WTC11 (cell line): ENCODE measurements around the gene SPRED2. TPM values are rescaled to one million over a fixed set of nuclear protein-coding genes. Genes with fewer than 3 reads are reported as not detected.

ENCODE experiments used
- ATAC-seq: fragments of 200-7000 bp; cut with Tn5 transposase; 2 replicates; pipeline ENCODE4 v1.10.0; 2021; ENCODE audit warnings: mild to moderate bottlenecking, moderate library complexity
- CTCF ChIA-PET: fragments of 300-600 bp; sonication (Branson Sonifier 250); formaldehyde crosslinking; loops from one replicate; lab custom pipeline; 2021; ENCODE audit warnings: antibody characterized with exemption; lab: Charles Lee
- POLR2A ChIA-PET: fragments of 350-600 bp; sonication (Branson Sonifier 250); formaldehyde crosslinking; loops from one replicate; lab custom pipeline; 2021; ENCODE audit warnings: antibody characterized with exemption; lab: Charles Lee
- DNase-seq: peaks from one replicate; pipeline ENCODE4 v3.0.0; 2021; ENCODE audit warnings: low spot score
- H3K27ac Mint-ChIP-seq: 2 replicates; pipeline ENCODE4 v1.8.0; 2021; ENCODE audit warnings: mixed read lengths
- H3K27me3 Mint-ChIP-seq: 2 replicates; pipeline ENCODE4 v1.8.0; 2021; ENCODE audit warnings: low read depth, mild to moderate bottlenecking, moderate library complexity, mixed read lengths
- H3K36me3 Mint-ChIP-seq: 2 replicates; pipeline ENCODE4 v1.8.0; 2021; ENCODE audit warnings: mixed read lengths
- H3K4me1 Mint-ChIP-seq: 2 replicates; pipeline ENCODE4 v1.8.0; 2022; ENCODE audit warnings: mixed read lengths
- H3K4me3 Mint-ChIP-seq: 2 replicates; pipeline ENCODE4 v1.8.0; 2021; ENCODE audit warnings: mild to moderate bottlenecking, moderate library complexity, mixed read lengths
- H3K9me3 Mint-ChIP-seq: 2 replicates; pipeline ENCODE4 v1.8.0; 2021; ENCODE audit warnings: mixed read lengths
- CREB1 ChIP-seq: sonication (generic); formaldehyde crosslinking; IDR thresholded peaks from 2 replicates; pipeline ENCODE4 v1.8.0; 2023; ENCODE audit warnings: mild to moderate bottlenecking, missing genetic modification reagents
- CREM ChIP-seq: sonication (generic); formaldehyde crosslinking; IDR thresholded peaks from 2 replicates; pipeline ENCODE4 v1.8.1; 2022; ENCODE audit warnings: mild to moderate bottlenecking, missing genetic modification reagents, moderate library complexity
- FOXJ3 ChIP-seq: sonication (generic); formaldehyde crosslinking; IDR thresholded peaks from 2 replicates; pipeline ENCODE4 v1.9.0; 2021; ENCODE audit warnings: missing genetic modification reagents, mild to moderate bottlenecking, borderline replicate concordance
- GTF2I ChIP-seq: fragments of 250-450 bp; sonication (Bioruptor Pico); conservative IDR thresholded peaks from 2 replicates; pipeline ENCODE4 v1.4.0; 2021; ENCODE audit warnings: mild to moderate bottlenecking
- JAZF1 ChIP-seq: fragments of 250-450 bp; sonication (Bioruptor Pico); IDR thresholded peaks from 2 replicates; pipeline ENCODE4 v1.9.0; 2021; ENCODE audit warnings: moderate library complexity, mild to moderate bottlenecking, inconsistent platforms
- NFATC4 ChIP-seq: fragments of 250-450 bp; sonication (Bioruptor Pico); IDR thresholded peaks from 2 replicates; pipeline ENCODE4 v1.9.0; 2021; ENCODE audit warnings: mild to moderate bottlenecking
- NFYB ChIP-seq: sonication (generic); formaldehyde crosslinking; conservative IDR thresholded peaks from 2 replicates; pipeline ENCODE4 v1.8.0; 2022; ENCODE audit warnings: low read depth, missing genetic modification reagents
- NR1H2 ChIP-seq: sonication (generic); formaldehyde crosslinking; IDR thresholded peaks from 2 replicates; pipeline ENCODE4 v1.9.0; 2021; ENCODE audit warnings: mild to moderate bottlenecking, moderate library complexity, missing genetic modification reagents
- RORB ChIP-seq: fragments of 250-450 bp; sonication (Bioruptor Pico); IDR thresholded peaks from 2 replicates; pipeline ENCODE4 v1.9.0; 2021; ENCODE audit warnings: mild to moderate bottlenecking
- SOX15 ChIP-seq: fragments of 250-450 bp; sonication (Bioruptor Pico); IDR thresholded peaks from 2 replicates; pipeline ENCODE4 v1.9.0; 2021; ENCODE audit warnings: mild to moderate bottlenecking
- ZBTB21 ChIP-seq: sonication (generic); formaldehyde crosslinking; IDR thresholded peaks from 2 replicates; pipeline ENCODE4 v1.8.1; 2023; ENCODE audit warnings: mild to moderate bottlenecking, missing genetic modification reagents, borderline replicate concordance
- ZNF138 ChIP-seq: sonication (generic); formaldehyde crosslinking; conservative IDR thresholded peaks from 2 replicates; pipeline ENCODE4 v1.8.1; 2022; ENCODE audit warnings: mild to moderate bottlenecking, moderate library complexity, missing genetic modification reagents
- ZNF263 ChIP-seq: sonication (generic); formaldehyde crosslinking; IDR thresholded peaks from 2 replicates; pipeline ENCODE4 v1.8.1; 2022; ENCODE audit warnings: low read depth, mild to moderate bottlenecking, moderate library complexity, missing genetic modification reagents
- ZNF396 ChIP-seq: fragments of 250-450 bp; sonication (Bioruptor Pico); IDR thresholded peaks from 2 replicates; pipeline ENCODE4 v1.8.0; 2021; ENCODE audit warnings: mild to moderate bottlenecking, moderate library complexity, borderline replicate concordance
- total RNA-seq: library from RNA; stranded (reverse); gene quantifications from 3 replicates; pipeline ENCODE4 v1.2.3, GENCODE V29; 2021
- TF ChIP-seq, protein P1 (sequence below): sonication (generic); formaldehyde crosslinking; IDR thresholded peaks from 2 replicates; pipeline ENCODE4 v1.8.1; 2022; ENCODE audit warnings: missing genetic modification reagents, borderline replicate concordance
- TF ChIP-seq, protein P2 (sequence below): sonication (generic); formaldehyde crosslinking; IDR thresholded peaks from 2 replicates; pipeline ENCODE4 v1.8.1; 2023; ENCODE audit warnings: mild to moderate bottlenecking, missing genetic modification reagents, moderate library complexity
- TF ChIP-seq, protein P3 (sequence below): sonication (generic); formaldehyde crosslinking; IDR thresholded peaks from 2 replicates; pipeline ENCODE4 v1.8.1; 2022; ENCODE audit warnings: low read depth, mild to moderate bottlenecking, moderate library complexity, missing genetic modification reagents, borderline replicate concordance
- TF ChIP-seq, protein P4 (sequence below): fragments of 250-450 bp; sonication (Bioruptor Pico); IDR thresholded peaks from 2 replicates; pipeline ENCODE4 v1.9.0; 2021; ENCODE audit warnings: mild to moderate bottlenecking, borderline replicate concordance
- TF ChIP-seq, protein P5 (sequence below): sonication (generic); formaldehyde crosslinking; IDR thresholded peaks from 2 replicates; pipeline ENCODE4 v1.8.1; 2023; ENCODE audit warnings: mild to moderate bottlenecking, missing genetic modification reagents
- TF ChIP-seq, protein P6 (sequence below): fragments of 250-450 bp; sonication (Bioruptor Pico); IDR thresholded peaks from 2 replicates; pipeline ENCODE4 v1.9.0; 2021; ENCODE audit warnings: mild to moderate bottlenecking
- TF ChIP-seq, protein P7 (sequence below): sonication (generic); formaldehyde crosslinking; IDR thresholded peaks from 2 replicates; pipeline ENCODE4 v1.8.0; 2023; ENCODE audit warnings: missing genetic modification reagents
- TF ChIP-seq, protein P8 (sequence below): fragments of 250-450 bp; sonication (Bioruptor Pico); IDR thresholded peaks from 2 replicates; pipeline ENCODE4 v2.1.2; 2022; ENCODE audit warnings: mild to moderate bottlenecking, moderate library complexity

SPRED2 gene
- total RNA-seq, 1 experiment from 2014 or later, result 34.1 TPM

DNA sequence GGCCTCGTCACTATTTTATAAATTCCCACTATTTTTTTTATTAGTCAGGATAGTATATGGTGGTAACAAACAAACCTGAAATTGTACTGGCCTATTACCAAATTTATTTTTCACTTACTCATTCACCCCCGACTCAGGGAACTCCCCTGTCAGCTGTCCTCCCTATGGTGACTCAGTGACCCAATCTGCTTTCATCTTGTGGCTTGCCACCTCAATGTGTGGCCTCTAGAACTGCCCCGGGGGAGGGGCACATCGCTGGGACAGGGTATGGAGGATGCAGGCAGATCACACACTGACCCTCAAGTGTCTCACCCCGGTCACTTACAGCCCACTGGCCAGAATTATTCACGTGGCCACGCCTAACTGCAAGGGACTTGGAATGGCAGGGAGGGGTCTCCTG is 133.2 kb downstream of the SPRED2 start:
- Mint-ChIP-seq H3K36me3 (no peaks in the 10 kb centered on the region), H3K27me3 (peaks cover 6% of the 10 kb centered on the region; the same call in 1 of the 2 replicates), H3K4me3 (no peak overlapping the region), H3K27ac (no peak overlapping the region), H3K9me3 (no peaks in the 10 kb centered on the region), H3K4me1 (peaks cover 26% of the 10 kb centered on the region)
- TF ChIP-seq FOXJ3 (CRISPR knock-in tag) (no peak), CREM (no peak), ZBTB21 (no peak), NFATC4 (CRISPR knock-in tag) (no peak), NR1H2 (CRISPR knock-in tag) (no peak), GTF2I (CRISPR knock-in tag) (no peak), ZNF396 (CRISPR knock-in tag) (no peak)
- TF ChIP-seq, protein P1, sequence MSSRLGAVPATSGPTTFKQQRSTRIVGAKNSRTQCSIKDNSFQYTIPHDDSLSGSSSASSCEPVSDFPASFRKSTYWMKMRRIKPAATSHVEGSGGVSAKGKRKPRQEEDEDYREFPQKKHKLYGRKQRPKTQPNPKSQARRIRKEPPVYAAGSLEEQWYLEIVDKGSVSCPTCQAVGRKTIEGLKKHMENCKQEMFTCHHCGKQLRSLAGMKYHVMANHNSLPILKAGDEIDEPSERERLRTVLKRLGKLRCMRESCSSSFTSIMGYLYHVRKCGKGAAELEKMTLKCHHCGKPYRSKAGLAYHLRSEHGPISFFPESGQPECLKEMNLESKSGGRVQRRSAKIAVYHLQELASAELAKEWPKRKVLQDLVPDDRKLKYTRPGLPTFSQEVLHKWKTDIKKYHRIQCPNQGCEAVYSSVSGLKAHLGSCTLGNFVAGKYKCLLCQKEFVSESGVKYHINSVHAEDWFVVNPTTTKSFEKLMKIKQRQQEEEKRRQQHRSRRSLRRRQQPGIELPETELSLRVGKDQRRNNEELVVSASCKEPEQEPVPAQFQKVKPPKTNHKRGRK (CRISPR knock-in tag), result no peak
- TF ChIP-seq, protein P2, sequence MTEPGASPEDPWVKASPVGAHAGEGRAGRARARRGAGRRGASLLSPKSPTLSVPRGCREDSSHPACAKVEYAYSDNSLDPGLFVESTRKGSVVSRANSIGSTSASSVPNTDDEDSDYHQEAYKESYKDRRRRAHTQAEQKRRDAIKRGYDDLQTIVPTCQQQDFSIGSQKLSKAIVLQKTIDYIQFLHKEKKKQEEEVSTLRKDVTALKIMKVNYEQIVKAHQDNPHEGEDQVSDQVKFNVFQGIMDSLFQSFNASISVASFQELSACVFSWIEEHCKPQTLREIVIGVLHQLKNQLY (CRISPR knock-in tag), result no peak
- TF ChIP-seq, protein P3, sequence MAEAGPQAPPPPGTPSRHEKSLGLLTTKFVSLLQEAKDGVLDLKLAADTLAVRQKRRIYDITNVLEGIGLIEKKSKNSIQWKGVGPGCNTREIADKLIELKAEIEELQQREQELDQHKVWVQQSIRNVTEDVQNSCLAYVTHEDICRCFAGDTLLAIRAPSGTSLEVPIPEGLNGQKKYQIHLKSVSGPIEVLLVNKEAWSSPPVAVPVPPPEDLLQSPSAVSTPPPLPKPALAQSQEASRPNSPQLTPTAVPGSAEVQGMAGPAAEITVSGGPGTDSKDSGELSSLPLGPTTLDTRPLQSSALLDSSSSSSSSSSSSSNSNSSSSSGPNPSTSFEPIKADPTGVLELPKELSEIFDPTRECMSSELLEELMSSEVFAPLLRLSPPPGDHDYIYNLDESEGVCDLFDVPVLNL (CRISPR knock-in tag), result no peak
- TF ChIP-seq, protein P4, sequence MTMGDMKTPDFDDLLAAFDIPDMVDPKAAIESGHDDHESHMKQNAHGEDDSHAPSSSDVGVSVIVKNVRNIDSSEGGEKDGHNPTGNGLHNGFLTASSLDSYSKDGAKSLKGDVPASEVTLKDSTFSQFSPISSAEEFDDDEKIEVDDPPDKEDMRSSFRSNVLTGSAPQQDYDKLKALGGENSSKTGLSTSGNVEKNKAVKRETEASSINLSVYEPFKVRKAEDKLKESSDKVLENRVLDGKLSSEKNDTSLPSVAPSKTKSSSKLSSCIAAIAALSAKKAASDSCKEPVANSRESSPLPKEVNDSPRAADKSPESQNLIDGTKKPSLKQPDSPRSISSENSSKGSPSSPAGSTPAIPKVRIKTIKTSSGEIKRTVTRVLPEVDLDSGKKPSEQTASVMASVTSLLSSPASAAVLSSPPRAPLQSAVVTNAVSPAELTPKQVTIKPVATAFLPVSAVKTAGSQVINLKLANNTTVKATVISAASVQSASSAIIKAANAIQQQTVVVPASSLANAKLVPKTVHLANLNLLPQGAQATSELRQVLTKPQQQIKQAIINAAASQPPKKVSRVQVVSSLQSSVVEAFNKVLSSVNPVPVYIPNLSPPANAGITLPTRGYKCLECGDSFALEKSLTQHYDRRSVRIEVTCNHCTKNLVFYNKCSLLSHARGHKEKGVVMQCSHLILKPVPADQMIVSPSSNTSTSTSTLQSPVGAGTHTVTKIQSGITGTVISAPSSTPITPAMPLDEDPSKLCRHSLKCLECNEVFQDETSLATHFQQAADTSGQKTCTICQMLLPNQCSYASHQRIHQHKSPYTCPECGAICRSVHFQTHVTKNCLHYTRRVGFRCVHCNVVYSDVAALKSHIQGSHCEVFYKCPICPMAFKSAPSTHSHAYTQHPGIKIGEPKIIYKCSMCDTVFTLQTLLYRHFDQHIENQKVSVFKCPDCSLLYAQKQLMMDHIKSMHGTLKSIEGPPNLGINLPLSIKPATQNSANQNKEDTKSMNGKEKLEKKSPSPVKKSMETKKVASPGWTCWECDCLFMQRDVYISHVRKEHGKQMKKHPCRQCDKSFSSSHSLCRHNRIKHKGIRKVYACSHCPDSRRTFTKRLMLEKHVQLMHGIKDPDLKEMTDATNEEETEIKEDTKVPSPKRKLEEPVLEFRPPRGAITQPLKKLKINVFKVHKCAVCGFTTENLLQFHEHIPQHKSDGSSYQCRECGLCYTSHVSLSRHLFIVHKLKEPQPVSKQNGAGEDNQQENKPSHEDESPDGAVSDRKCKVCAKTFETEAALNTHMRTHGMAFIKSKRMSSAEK (CRISPR knock-in tag), result no peak
- ATAC-seq (no peak), DNase-seq (no peak)
- CTCF ChIA-PET, result interaction anchor here (0.6 to 0.8 kb wide), 2 partner anchors 127 to 273 kb away, joined by 3 to 4 read pairs; no protein-coding TSS in a partner anchor
- POLR2A ChIA-PET, result no interaction called here

DNA sequence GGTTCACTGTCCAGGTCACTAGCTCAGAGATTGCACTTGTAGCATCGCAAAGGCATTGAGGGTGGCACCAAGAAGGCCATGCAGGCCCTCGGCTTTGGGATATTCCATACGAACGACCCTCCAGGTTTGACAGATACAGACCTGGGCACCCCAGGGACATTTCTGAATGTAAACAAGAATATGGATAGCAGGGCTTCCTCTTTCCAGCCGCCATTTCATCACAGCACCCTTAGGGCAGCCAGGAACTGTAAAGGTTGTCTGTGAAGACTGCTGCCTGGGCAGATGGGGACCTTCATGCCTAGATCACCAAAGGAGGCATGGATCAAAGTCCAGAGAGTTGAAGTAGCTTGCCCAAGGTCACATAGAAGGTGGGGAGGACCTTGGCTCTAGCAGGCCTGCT is 134.3 kb downstream of the SPRED2 start:
- H3K9me3 Mint-ChIP-seq, result no peaks in the 10 kb centered on the region
- H3K27ac Mint-ChIP-seq, result no peak overlapping the region
- H3K4me1 Mint-ChIP-seq, result peaks cover 36% of the 10 kb centered on the region
- CTCF ChIA-PET, result no interaction called here
- no peak for DNase-seq
- no peak overlapping the region for H3K4me3 Mint-ChIP-seq
- no peak for ATAC-seq
- H3K27me3 Mint-ChIP-seq, result peaks cover 6% of the 10 kb centered on the region; the same call in 1 of the 2 replicates
- no peaks in the 10 kb centered on the region for H3K36me3 Mint-ChIP-seq
- POLR2A ChIA-PET, result no interaction called here
- TF ChIP-seq ZNF263 (CRISPR knock-in tag) (no peak), SOX15 (CRISPR knock-in tag) (no peak), CREB1 (CRISPR knock-in tag) (no peak), JAZF1 (no peak), NFYB (no peak), ZNF138 (CRISPR knock-in tag) (no peak), RORB (CRISPR knock-in tag) (no peak)
- TF ChIP-seq, protein P5, sequence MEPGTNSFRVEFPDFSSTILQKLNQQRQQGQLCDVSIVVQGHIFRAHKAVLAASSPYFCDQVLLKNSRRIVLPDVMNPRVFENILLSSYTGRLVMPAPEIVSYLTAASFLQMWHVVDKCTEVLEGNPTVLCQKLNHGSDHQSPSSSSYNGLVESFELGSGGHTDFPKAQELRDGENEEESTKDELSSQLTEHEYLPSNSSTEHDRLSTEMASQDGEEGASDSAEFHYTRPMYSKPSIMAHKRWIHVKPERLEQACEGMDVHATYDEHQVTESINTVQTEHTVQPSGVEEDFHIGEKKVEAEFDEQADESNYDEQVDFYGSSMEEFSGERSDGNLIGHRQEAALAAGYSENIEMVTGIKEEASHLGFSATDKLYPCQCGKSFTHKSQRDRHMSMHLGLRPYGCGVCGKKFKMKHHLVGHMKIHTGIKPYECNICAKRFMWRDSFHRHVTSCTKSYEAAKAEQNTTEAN (CRISPR knock-in tag), result no peak
- TF ChIP-seq, protein P6, sequence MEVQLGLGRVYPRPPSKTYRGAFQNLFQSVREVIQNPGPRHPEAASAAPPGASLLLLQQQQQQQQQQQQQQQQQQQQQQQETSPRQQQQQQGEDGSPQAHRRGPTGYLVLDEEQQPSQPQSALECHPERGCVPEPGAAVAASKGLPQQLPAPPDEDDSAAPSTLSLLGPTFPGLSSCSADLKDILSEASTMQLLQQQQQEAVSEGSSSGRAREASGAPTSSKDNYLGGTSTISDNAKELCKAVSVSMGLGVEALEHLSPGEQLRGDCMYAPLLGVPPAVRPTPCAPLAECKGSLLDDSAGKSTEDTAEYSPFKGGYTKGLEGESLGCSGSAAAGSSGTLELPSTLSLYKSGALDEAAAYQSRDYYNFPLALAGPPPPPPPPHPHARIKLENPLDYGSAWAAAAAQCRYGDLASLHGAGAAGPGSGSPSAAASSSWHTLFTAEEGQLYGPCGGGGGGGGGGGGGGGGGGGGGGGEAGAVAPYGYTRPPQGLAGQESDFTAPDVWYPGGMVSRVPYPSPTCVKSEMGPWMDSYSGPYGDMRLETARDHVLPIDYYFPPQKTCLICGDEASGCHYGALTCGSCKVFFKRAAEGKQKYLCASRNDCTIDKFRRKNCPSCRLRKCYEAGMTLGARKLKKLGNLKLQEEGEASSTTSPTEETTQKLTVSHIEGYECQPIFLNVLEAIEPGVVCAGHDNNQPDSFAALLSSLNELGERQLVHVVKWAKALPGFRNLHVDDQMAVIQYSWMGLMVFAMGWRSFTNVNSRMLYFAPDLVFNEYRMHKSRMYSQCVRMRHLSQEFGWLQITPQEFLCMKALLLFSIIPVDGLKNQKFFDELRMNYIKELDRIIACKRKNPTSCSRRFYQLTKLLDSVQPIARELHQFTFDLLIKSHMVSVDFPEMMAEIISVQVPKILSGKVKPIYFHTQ, result no peak
- TF ChIP-seq, protein P7, sequence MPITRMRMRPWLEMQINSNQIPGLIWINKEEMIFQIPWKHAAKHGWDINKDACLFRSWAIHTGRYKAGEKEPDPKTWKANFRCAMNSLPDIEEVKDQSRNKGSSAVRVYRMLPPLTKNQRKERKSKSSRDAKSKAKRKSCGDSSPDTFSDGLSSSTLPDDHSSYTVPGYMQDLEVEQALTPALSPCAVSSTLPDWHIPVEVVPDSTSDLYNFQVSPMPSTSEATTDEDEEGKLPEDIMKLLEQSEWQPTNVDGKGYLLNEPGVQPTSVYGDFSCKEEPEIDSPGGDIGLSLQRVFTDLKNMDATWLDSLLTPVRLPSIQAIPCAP (CRISPR knock-in tag), result no peak
- TF ChIP-seq, protein P8, sequence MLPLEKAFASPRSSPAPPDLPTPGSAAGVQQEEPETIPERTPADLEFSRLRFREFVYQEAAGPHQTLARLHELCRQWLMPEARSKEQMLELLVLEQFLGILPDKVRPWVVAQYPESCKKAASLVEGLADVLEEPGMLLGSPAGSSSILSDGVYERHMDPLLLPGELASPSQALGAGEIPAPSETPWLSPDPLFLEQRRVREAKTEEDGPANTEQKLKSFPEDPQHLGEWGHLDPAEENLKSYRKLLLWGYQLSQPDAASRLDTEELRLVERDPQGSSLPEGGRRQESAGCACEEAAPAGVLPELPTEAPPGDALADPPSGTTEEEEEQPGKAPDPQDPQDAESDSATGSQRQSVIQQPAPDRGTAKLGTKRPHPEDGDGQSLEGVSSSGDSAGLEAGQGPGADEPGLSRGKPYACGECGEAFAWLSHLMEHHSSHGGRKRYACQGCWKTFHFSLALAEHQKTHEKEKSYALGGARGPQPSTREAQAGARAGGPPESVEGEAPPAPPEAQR (CRISPR knock-in tag), result no peak
